Fibroblast of the aortic adventitia (primary cell): ENCODE results near the gene DCTN3. TPM values are rescaled to one million over a fixed set of nuclear protein-coding genes. Genes with fewer than 3 reads are reported as not detected.

ENCODE experiments used
- DNase-seq: peaks from one replicate; pipeline ENCODE4 v3.0.0-alpha.2; 2010; ENCODE audit warnings: low read depth
- H3K4me3 ChIP-seq: 2 replicates; pipeline ENCODE4 v1.5.1; 2011; ENCODE audit warnings: low read depth, mild to moderate bottlenecking, control low read depth, low read length, moderate library complexity
- CTCF ChIP-seq: IDR thresholded peaks from 2 replicates; pipeline ENCODE4 v1.5.1; 2011; ENCODE audit warnings: mild to moderate bottlenecking, low read length, control low read depth, inconsistent platforms; ENCODE audit not compliant: insufficient read depth
- total RNA-seq: library from RNA; depleted of rRNA; stranded (reverse); fragments of >200 nt; gene quantifications from 2 replicates; pipeline ENCODE4 v1.2.3, GENCODE V29; 2012; ENCODE audit warnings: low replicate concordance

DCTN3 gene
- total RNA-seq, 1 donor, result 88.1 TPM

GRCh38 chr9:34592895-34593601 is 27.2 kb downstream of the DCTN3 start:
- peak; percentile 18 for DNase-seq
- no peak for TF ChIP-seq CTCF
- H3K4me3 ChIP-seq, result no peak overlapping the region

GRCh38 chr9:34591917-34592866 is 28.1 kb downstream of the DCTN3 start:
- DNase-seq, result no peak
- H3K4me3 ChIP-seq, result no peak overlapping the region
- TF ChIP-seq CTCF, result no peak

- peak; percentile 85 for TF ChIP-seq CTCF
- no peak overlapping the region for H3K4me3 ChIP-seq
- DNase-seq, result peak; percentile 68
Observed at GRCh38 chr9:34591248-34591916, 28.9 kb downstream of the DCTN3 start.

GRCh38 chr9:34590381-34591247 is 29.7 kb downstream of the DCTN3 start:
- DNase-seq, result no peak
- no peak for TF ChIP-seq CTCF
- no peak overlapping the region for H3K4me3 ChIP-seq

- peak within 1 kb of the TSS; percentile 40 for H3K4me3 ChIP-seq
- no peak for DNase-seq
Observed at GRCh38 chr9:34589636-34590380, 30.5 kb downstream of the DCTN3 start, which contains the start of gene CNTFR. CNTFR (minus strand) TSS chr9:34589724; CDS start chr9:34568981, 20,743 bp downstream.

More at GRCh38 chr9:34589636-34590380, 30.5 kb downstream of the DCTN3 start, which contains the start of gene CNTFR:
- TF ChIP-seq CTCF, result no peak
